NCI-H2081 (cell line): ENCODE results near the gene DCHS1.

Source experiments
- DNase-seq, 2 experiments: peaks; one replicate each; lab custom pipeline; 2025; lab: John Stamatoyannopoulos, UW

The DCHS1 gene

GRCh38 chr11:6586434-6587359 lies 68.9 kb downstream of the DCHS1 start:
- no peak for DNase-seq

GRCh38 chr11:6584528-6584927 lies 71.1 kb downstream of the DCHS1 start:
- DNase-seq: no peak

- DNase-seq: no peak
These were observed 72.0 kb downstream of the DCHS1 start for GRCh38 chr11:6583584-6583983.

- no peak for DNase-seq
These were observed 75.9 kb downstream of the DCHS1 start for GRCh38 chr11:6579681-6580080.

- DNase-seq: no peak
These were observed 77.5 kb downstream of the DCHS1 start for GRCh38 chr11:6578134-6578533.

GRCh38 chr11:6576471-6577373 lies 78.9 kb downstream of the DCHS1 start:
- DNase-seq: peak; percentile 11 to 62

GRCh38 chr11:6574816-6575715 lies 80.5 kb downstream of the DCHS1 start:
- DNase-seq: no peak

GRCh38 chr11:6572215-6572614 lies 83.4 kb downstream of the DCHS1 start:
- DNase-seq: no peak

- DNase-seq: no peak
These were observed 84.1 kb downstream of the DCHS1 start for GRCh38 chr11:6571434-6572008.
